ENCODE data around the gene SYT1.

DNA sequence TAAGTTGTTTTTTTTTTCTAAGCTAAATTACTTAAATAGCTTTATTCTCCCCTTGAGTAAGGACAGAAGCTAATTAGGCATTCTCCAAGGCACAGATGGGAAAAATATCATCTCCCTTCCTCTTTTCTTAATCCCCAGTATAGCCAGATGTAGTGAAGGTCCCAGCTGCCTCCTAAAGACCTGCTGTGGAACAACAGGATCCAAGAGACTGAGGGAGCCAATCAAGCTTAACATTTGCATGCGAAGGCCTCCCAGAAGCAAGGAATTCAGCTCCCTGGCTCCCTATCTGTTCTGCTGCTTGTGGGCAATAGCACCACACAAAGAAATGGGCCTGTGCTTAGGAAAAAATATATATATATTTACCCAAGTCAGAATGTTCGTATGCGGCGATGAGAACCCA, 255.2 kb downstream of the SYT1 start:
- TF ChIP-seq, protein P1, sequence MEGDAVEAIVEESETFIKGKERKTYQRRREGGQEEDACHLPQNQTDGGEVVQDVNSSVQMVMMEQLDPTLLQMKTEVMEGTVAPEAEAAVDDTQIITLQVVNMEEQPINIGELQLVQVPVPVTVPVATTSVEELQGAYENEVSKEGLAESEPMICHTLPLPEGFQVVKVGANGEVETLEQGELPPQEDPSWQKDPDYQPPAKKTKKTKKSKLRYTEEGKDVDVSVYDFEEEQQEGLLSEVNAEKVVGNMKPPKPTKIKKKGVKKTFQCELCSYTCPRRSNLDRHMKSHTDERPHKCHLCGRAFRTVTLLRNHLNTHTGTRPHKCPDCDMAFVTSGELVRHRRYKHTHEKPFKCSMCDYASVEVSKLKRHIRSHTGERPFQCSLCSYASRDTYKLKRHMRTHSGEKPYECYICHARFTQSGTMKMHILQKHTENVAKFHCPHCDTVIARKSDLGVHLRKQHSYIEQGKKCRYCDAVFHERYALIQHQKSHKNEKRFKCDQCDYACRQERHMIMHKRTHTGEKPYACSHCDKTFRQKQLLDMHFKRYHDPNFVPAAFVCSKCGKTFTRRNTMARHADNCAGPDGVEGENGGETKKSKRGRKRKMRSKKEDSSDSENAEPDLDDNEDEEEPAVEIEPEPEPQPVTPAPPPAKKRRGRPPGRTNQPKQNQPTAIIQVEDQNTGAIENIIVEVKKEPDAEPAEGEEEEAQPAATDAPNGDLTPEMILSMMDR (conservative IDR thresholded peaks at IDR 0.05; ENCODE audit: low read length): no peak
- no peak for TF ChIP-seq EZH2phosphoT487 (IDR thresholded peaks at IDR 0.05; ENCODE audit: borderline replicate concordance, low read depth, low read length)

Data from OCI-LY7 (cell line).